Measurements from ENCODE around the gene GPR39.

GRCh38 chr2:132374961-132375360 is 41.6 kb upstream of the GPR39 start:
- no peak for TF ChIP-seq EZH2 (IDR thresholded peaks at IDR 0.05; ENCODE audit: low read depth)
- no peak for TF ChIP-seq CTCF (conservative IDR thresholded peaks at IDR 0.05)
